NOMO-1 (cell line): Measurements from ENCODE around the gene CDK13.
"Not testable (repeated sequence)": the region's sequence is repeated elsewhere in the genome, so short reads cannot be mapped to it uniquely, and the experiment has no call there.

Experiments used
- DNase-seq, 2 experiments: peaks; one replicate each; lab custom pipeline; 2025; ENCODE audit not compliant: unreplicated experiment in 2 of 2; lab: John Stamatoyannopoulos, UW

The CDK13 gene

GRCh38 chr7:40145596-40146130, 195.6 kb downstream of the CDK13 start:
- DNase-seq: not testable (repeated sequence)

DNA sequence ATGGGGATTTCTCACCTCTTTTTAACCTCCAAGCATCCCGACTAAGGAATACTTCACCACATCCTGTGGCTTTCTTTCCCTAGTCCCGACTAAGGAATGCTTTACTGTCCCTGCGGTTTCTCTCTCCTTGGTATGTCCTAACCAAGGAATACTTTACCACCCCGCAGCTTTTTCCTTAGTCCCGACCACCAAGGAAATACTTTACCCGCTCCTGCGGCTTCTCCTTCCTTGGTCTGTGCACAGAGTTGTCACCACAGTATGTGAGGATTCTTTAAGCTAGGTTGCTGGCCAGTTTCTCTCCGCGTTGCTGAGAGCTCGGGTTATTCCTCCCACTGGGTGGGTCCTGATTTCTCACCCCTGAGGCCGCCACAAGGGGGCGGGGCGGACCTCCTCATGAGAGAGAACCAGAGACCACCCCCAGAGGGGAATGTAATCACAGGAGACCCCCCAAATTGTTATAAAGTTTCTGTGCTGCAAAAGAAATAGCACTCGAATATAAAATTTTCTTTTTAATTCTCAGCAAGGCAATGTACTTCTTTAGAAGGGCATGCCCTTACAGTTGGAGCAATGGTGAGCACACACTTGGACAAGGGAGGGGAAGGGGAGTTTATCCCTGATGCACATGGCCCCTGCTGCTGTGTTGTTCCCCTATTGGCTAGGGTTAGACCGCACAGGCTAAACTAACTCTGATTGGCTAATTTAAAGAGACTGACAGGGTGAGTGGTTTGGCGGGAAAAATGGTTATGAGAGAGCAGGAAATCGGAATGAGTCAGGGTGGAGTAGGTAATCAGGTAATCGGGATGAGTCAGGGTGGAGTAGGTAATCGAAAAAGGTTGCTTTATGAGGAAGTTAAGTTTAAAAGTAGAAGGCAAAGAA, 197.6 kb downstream of the CDK13 start:
- no peak for DNase-seq

- not testable (repeated sequence) for DNase-seq
Observed at GRCh38 chr7:40148247-40148580, 198.2 kb downstream of the CDK13 start.

DNA sequence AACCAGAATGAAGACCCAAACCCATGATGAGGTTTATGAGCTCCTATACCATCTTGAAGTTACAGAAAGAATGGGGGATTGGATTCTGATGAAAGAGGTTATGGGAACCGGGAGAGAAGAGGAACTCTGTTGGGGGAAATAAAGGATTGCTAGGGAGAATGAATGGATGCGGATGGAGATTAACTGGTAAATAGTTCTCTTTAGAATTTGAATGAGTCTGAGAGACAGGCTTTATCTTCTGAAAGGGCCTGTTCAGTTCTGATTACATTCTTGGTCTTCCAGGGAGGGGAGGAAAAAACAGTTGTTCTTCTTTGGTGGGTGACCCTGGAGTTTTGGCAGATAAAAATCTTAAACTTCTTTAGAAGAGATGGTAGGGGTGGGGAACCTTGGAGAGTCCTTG, 198.6 kb downstream of the CDK13 start:
- DNase-seq: no peak
